GM12891 (cell line): ENCODE results near the gene ASCL1.

Source experiments
- PAX5 ChIP-seq: IDR thresholded peaks from 2 replicates; pipeline ENCODE4 v1.6.1; 2011; ENCODE audit warnings: low read length, moderate library complexity, mild to moderate bottlenecking; ENCODE audit not compliant: insufficient read depth, severe bottlenecking
- POLR2A ChIP-seq: IDR thresholded peaks from 2 replicates; pipeline ENCODE4 v1.6.1; 2011; ENCODE audit warnings: low read depth, low read length, control low read depth
- POLR2AphosphoS5 ChIP-seq: IDR thresholded peaks from 2 replicates; pipeline ENCODE4 v1.6.1; 2011; ENCODE audit warnings: low read depth, low read length, control low read depth
- POU2F2 ChIP-seq: IDR thresholded peaks from 2 replicates; pipeline ENCODE4 v1.6.1; 2011; ENCODE audit warnings: low read depth, mild to moderate bottlenecking, control low read depth, low read length, moderate library complexity
- SPI1 ChIP-seq: IDR thresholded peaks from 2 replicates; pipeline ENCODE4 v1.6.1; 2011; ENCODE audit warnings: low read depth, low read length, control low read depth
- TAF1 ChIP-seq: IDR thresholded peaks from 2 replicates; pipeline ENCODE4 v1.6.1; 2011; ENCODE audit warnings: low read depth, low read length, control low read depth

GRCh38 chr12:102953221-102953620, 4.3 kb upstream of the ASCL1 start:
- TF ChIP-seq POLR2AphosphoS5: no peak
- no peak for TF ChIP-seq POLR2A
- no peak for TF ChIP-seq SPI1
- no peak for TF ChIP-seq TAF1
- TF ChIP-seq POU2F2: no peak
- TF ChIP-seq PAX5: no peak
